Heart left ventricle (tissue), 13 donors: ENCODE measurements around the gene KHDRBS1.

Source experiments
- POLR2A ChIP-seq, 2 donors: fragments of 450-650 bp; IDR thresholded peaks; one replicate each; pipeline ENCODE4 v1.6.1; 2017; ENCODE audit warnings: antibody characterized with exemption in 2 of 2, mild to moderate bottlenecking in 2 of 2, moderate library complexity in 2 of 2
- TF ChIP-seq, protein P1 (sequence below), 12 donors: fragments of 200-600 bp; sonication (generic) in 4 of 12; IDR thresholded peaks; one replicate each; pipeline versions ENCODE4 v1.5.0 to v1.8.0; 2018 to 2022; ENCODE audit warnings: antibody characterized with exemption in 12 of 12, mild to moderate bottlenecking in 5 of 12
- donor health status: ischemic (EF 13 %, LVEDD 7.1; RV severe dilation, severe dysfunction).
- donor health status: DM: no; HTN: yes; CAD: no.
- donor health status: DM: no; HTN: no; CAD: no.
- donor health status: ischemic (EF 25% LVEDD 6.9; RV normal size, moderate dysfunction).
- donor health status: ischemic (EF 25% LVEDD 5.7; RV mildly dilated, moderate dysfunction).
- donor health status: ischemic (EF 35%, LVEDD 5.7; RV mildly dilated, moderate dysfunction).
- donor health status: nonischemic (EF 11% LVEDD 7.7; RV severe dilation, severe dysfunction).
- donor health status: DM: yes; HTN: yes; CAD: no.
- donor health status: PGD.
- donor health status: ischemic (EF 29% LVEDD 5.4; RV normal size, mild dysfunction).
- donor health status: nonischemic (EF 23%, LVEDD 6.1; RV moderate dilation, normal function).

DNA sequence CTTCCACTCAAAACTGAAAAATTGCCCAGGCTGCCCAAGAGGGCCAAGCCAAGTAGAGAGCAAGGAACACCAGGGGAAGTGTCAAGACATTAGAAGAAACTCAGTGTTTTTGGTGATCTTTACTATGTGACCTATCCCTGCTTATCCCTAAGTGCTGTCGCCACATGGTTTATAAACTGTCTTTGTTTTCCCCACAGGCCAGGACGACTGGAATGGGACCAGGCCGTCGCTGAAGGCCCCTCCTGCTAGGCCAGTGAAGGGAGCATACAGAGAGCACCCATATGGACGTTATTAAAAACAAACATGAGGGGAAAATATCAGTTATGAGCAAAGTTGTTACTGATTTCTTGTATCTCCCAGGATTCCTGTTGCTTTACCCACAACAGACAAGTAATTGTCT is 28.7 kb downstream of the KHDRBS1 start:
- TF ChIP-seq, protein P1, sequence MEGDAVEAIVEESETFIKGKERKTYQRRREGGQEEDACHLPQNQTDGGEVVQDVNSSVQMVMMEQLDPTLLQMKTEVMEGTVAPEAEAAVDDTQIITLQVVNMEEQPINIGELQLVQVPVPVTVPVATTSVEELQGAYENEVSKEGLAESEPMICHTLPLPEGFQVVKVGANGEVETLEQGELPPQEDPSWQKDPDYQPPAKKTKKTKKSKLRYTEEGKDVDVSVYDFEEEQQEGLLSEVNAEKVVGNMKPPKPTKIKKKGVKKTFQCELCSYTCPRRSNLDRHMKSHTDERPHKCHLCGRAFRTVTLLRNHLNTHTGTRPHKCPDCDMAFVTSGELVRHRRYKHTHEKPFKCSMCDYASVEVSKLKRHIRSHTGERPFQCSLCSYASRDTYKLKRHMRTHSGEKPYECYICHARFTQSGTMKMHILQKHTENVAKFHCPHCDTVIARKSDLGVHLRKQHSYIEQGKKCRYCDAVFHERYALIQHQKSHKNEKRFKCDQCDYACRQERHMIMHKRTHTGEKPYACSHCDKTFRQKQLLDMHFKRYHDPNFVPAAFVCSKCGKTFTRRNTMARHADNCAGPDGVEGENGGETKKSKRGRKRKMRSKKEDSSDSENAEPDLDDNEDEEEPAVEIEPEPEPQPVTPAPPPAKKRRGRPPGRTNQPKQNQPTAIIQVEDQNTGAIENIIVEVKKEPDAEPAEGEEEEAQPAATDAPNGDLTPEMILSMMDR (IDR thresholded peaks at IDR 0.05): no peak
- no peak for TF ChIP-seq POLR2A (IDR thresholded peaks at IDR 0.05)
